Tracheal epithelial cell (primary cell): Measurements from ENCODE around the gene PPRC1. TPM values are rescaled to one million over a fixed set of nuclear protein-coding genes. Genes with fewer than 3 reads are reported as not detected.

ENCODE experiments used
- total RNA-seq: library from RNA; depleted of rRNA; stranded (reverse); fragments of >200 nt; gene quantifications from 2 replicates; pipeline ENCODE4 v1.2.1, GENCODE V29; 2014

The PPRC1 gene, protein sequence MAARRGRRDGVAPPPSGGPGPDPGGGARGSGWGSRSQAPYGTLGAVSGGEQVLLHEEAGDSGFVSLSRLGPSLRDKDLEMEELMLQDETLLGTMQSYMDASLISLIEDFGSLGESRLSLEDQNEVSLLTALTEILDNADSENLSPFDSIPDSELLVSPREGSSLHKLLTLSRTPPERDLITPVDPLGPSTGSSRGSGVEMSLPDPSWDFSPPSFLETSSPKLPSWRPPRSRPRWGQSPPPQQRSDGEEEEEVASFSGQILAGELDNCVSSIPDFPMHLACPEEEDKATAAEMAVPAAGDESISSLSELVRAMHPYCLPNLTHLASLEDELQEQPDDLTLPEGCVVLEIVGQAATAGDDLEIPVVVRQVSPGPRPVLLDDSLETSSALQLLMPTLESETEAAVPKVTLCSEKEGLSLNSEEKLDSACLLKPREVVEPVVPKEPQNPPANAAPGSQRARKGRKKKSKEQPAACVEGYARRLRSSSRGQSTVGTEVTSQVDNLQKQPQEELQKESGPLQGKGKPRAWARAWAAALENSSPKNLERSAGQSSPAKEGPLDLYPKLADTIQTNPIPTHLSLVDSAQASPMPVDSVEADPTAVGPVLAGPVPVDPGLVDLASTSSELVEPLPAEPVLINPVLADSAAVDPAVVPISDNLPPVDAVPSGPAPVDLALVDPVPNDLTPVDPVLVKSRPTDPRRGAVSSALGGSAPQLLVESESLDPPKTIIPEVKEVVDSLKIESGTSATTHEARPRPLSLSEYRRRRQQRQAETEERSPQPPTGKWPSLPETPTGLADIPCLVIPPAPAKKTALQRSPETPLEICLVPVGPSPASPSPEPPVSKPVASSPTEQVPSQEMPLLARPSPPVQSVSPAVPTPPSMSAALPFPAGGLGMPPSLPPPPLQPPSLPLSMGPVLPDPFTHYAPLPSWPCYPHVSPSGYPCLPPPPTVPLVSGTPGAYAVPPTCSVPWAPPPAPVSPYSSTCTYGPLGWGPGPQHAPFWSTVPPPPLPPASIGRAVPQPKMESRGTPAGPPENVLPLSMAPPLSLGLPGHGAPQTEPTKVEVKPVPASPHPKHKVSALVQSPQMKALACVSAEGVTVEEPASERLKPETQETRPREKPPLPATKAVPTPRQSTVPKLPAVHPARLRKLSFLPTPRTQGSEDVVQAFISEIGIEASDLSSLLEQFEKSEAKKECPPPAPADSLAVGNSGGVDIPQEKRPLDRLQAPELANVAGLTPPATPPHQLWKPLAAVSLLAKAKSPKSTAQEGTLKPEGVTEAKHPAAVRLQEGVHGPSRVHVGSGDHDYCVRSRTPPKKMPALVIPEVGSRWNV (N-terminal part only)
- total RNA-seq: 12.3 and 18.5 TPM in 2 replicates

GRCh38 chr10:102132563-102133372, at the start of gene PPRC1:
Gene PPRC1 (plus strand): TSS chr10:102133040. CDS start chr10:102133069, 29 bp downstream.

GRCh38 chr10:102120142-102120990, 12.5 kb upstream of the PPRC1 start, which contains the start of gene LDB1:
Gene LDB1 (minus strand): TSS chr10:102120368. CDS start chr10:102120110, 258 bp downstream.

GRCh38 chr10:102151774-102152544, 19.1 kb downstream of the PPRC1 start, which contains the start of gene NOLC1:
Gene NOLC1 (plus strand): TSS chr10:102152389. CDS start chr10:102152411, 22 bp downstream.

Other genes with a start within 250 kb of the PPRC1 start
- gene ARMH3, start 76.9 kb upstream of the PPRC1 start, total RNA-seq: 4.0 and 6.0 TPM in 2 replicates
- gene HPS6, start 67.7 kb upstream of the PPRC1 start, total RNA-seq: 51.8 and 62.2 TPM in 2 replicates
- 32.2 and 32.3 TPM in 2 replicates for gene LDB1, start 12.7 kb upstream of the PPRC1 start, total RNA-seq
- 55.8 and 66.3 TPM in 2 replicates for gene NOLC1, start 19.3 kb downstream of the PPRC1 start, total RNA-seq
- not detected in 2 replicates for gene ELOVL3, start 93.3 kb downstream of the PPRC1 start, total RNA-seq
- gene PITX3, start 108.5 kb downstream of the PPRC1 start, total RNA-seq: not detected in 2 replicates
- gene GBF1, start 112.5 kb downstream of the PPRC1 start, total RNA-seq: 13.2 and 14.0 TPM in 2 replicates